GM19452 (cell line): ENCODE results near the gene ARHGEF2.
A peak's percentile ranks its signal among the peaks of the same experiment; 100 is the strongest.

Source experiments
- ATAC-seq: cut with Tn5 transposase; IDR thresholded peaks from one replicate; pipeline ENCODE4 v1.9.1; 2021; ENCODE audit not compliant: unreplicated experiment

ARHGEF2 gene

DNA sequence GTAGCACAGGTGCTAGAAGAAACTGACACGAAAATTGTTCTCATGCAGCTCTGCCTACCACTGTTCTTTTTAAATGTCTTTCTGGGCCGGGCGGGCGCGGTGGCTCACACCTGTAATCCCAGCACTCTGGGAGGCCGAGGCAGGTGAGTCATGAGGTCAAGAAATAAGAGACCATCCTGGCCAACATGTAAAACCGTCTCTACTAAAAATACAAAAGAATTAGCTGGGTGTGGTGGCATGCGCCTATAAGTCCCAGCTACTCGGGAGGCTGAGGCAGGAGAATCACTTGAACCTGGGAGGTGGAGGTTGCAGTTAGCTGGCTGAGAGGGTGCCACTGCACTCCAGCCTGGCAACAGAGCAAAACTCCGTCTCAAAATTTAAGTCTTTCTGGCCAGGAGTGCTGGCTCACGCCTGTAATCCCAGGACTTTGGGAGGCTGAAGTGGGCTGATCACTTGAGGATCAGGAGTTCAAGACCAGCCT, 66.3 kb downstream of the ARHGEF2 start:
- no peak for ATAC-seq

- ATAC-seq: peak; percentile 86
Measured at GRCh38 chr1:155911156-155912055, 66.9 kb downstream of the ARHGEF2 start, which contains the start of gene RIT1. Gene RIT1, minus strand, starts transcription at chr1:155911349. Its CDS starts 588 bp downstream, at chr1:155910761.

DNA sequence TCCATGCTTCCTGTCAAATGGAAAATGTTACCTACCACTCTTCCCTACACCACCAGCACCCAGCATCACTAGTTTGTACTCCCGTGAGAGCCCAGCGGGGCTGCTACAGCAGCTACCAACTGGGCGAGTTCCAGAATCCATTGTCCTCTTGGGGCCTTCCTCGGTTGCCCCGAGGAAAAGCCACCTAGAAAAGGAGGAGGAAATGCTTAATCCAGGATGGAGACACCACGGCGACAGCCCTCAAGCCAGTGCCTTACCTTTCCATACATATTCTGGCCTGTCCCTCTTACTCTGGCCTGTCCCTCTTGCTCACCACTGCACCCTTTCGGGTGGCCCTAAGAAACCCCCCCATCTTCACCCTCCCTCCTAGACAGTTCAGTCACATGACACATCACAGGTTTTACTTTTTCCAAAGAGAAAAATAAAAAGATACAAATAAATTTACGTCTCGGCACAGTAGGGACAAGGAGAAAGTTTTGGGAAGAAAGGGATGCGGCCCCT, 67.7 kb downstream of the ARHGEF2 start:
- ATAC-seq: no peak

DNA sequence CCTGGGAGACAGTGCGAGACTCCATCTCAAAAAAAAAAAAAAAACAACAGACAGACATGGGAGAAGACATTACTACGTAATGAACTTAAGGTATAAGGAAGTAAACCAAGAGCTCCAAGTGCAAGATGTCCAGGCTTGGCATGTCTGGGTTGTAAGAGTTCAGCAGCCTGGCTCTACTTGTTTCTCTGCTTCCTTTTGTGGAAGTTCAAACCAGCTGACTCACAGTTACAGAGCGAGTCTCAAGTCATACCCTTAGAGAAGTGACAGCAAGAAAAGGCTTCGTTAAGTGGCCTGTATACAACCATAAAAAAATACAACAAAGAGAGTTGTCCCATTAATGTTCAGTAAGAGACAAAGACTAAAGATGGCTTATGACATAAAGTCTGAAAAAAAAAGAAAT, 68.5 kb downstream of the ARHGEF2 start:
- ATAC-seq: no peak

DNA sequence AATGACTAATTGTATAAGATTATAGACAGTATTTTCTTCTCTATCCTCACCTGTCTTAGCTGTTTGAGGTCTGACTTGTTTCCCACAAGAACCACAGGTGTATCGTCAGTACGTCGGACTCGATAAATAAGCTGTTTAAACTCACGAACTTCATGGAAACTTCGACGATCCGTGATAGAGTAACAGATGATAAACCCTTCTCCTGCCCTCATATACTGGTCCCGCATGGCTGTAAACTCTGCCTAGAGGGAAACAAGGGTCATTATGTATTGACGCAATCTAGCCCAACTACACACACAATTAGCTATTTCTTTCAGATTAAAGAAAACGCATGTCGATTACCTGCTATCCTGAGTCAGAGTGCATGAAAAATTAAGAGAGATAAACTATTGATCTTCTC, 74.1 kb downstream of the ARHGEF2 start:
- ATAC-seq: no peak

GRCh38 chr1:155900161-155900560, 78.2 kb downstream of the ARHGEF2 start:
- ATAC-seq: no peak

DNA sequence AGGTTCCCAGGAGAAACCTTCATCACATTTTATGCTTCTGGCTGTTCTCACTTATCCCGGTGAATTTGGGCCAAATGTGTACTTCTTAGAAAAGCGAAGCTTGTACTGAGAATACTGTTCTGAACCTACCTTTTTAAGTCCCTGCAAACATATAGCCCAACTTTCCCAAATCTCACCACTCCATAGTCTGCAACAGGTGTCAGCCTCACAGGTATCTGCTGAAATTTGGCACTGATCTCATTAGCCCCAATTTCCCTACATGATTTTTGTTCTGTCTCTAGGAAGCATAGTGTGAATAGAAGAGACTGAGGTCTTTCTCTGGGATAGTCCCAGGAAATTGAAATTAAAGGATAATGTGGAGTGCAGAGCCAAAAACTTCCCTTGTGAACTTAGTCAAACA, 78.7 kb downstream of the ARHGEF2 start:
- no peak for ATAC-seq

DNA sequence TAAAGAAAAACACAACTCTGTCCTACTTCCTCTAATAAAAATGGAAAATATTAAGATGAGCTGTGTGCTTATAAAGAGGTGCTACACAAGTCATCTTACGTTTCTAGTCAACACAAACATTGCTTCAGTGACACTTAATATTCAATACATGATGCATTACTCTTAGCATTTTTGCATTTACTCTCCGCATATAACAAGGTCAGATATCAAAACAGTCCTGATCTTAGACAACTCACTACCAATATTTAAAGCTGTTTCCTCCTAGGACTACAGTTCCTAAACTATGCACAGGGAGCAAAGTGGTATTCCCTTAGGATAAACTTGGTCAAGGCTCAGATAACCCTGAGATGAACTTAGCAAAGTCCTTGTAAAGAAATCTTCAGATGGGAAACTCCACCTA, 79.5 kb downstream of the ARHGEF2 start:
- ATAC-seq: no peak

DNA sequence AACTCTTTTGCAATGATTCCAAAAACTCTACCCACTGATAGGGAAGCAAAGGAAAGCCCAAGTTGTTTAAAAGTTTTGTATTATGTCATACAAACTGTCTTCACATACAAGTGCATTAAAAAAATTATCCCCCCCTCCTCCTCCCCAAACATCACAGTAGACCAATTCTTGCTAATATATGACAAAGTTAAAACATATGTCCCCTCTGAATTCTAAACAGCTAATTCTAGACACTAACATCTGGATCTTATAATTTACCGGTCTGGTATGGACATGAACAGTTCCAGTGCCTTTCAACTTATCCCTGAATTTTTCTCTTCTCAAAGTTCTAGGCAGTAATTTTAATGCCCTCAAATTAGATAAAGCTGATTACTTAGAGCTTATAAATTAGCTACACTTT, 80.6 kb downstream of the ARHGEF2 start:
- no peak for ATAC-seq
